Activated naive CD4-positive, alpha-beta T cell treated with anti-CD3 and anti-CD28 coated beads for 36 hours (primary cell): ENCODE results near the gene RNU2-1. TPM values are rescaled to one million over a fixed set of nuclear protein-coding genes. Genes with fewer than 3 reads are reported as not detected.
"Not testable (repeated sequence)": the region's sequence is repeated elsewhere in the genome, so short reads cannot be mapped to it uniquely, and the experiment has no call there.

Source experiments
- CTCF ChIA-PET: fragments of 350-600 bp; sonication (Branson Sonifier 250); formaldehyde crosslinking; loops from one replicate; lab custom pipeline; 2021; ENCODE audit warnings: antibody characterized with exemption; lab: Charles Lee
- DNase-seq: peaks from one replicate; pipeline ENCODE4 v3.0.0-alpha.2; 2020
- H3K27ac Mint-ChIP-seq: one replicate; pipeline ENCODE4 v1.8.0; 2021; ENCODE audit warnings: mild to moderate bottlenecking, mixed read lengths
- H3K27me3 Mint-ChIP-seq: one replicate; pipeline ENCODE4 v1.8.0; 2021; ENCODE audit warnings: low read depth, mixed read lengths
- H3K36me3 Mint-ChIP-seq: one replicate; pipeline ENCODE4 v1.8.0; 2021; ENCODE audit warnings: low read depth, mixed read lengths
- H3K4me1 Mint-ChIP-seq: one replicate; pipeline ENCODE4 v1.8.0; 2021; ENCODE audit warnings: low read depth, mixed read lengths
- H3K4me3 Mint-ChIP-seq: one replicate; pipeline ENCODE4 v1.8.0; 2021; ENCODE audit warnings: mild to moderate bottlenecking, moderate library complexity, mixed read lengths
- H3K9me3 Mint-ChIP-seq: one replicate; pipeline ENCODE4 v1.8.0; 2021; ENCODE audit warnings: mixed read lengths
- intact Hi-C: fragments of 100-400 bp; cut with micrococcal nuclease; formaldehyde crosslinking; loops from one replicate; pipeline ENCODE4 v1.15.1; 2023
- total RNA-seq, 2 experiments: library from RNA; stranded (reverse); gene quantifications; one replicate each; pipeline ENCODE4 v1.2.3, GENCODE V29; 2021

RNU2-1 gene
- total RNA-seq, 2 experiments from 2014 or later, result 6,253 to 7,820 TPM

GRCh38 chr17:43211480-43212402 lies 22.0 kb downstream of the RNU2-1 start, which contains the start of gene TMEM106A:
TSS of gene TMEM106A (plus strand) at chr17:43211875. CDS start at chr17:43213042, 1,167 bp downstream.
- Mint-ChIP-seq H3K9me3 (no peaks in the 10 kb centered on the region), H3K4me1 (peaks cover 26% of the 10 kb centered on the region), H3K27me3 (no peaks in the 10 kb centered on the region), H3K4me3 (peak within 1 kb of the TSS; percentile 94), H3K27ac (peak within 1 kb of the TSS; percentile 90), H3K36me3 (peaks cover 14% of the 10 kb centered on the region)
- CTCF ChIA-PET, result interaction anchor here (0.5 to 1.2 kb wide), 4 partner anchors 12 to 113 kb away, joined by 3 to 7 read pairs (median 4); no protein-coding TSS in a partner anchor
- DNase-seq, result peak; percentile 82
- intact Hi-C loops, result loop anchor here (1.0 to 5.0 kb wide), 4 partner anchors 41 to 214 kb away; partner anchors contain the start of genes BRCA1 and RPL27

GRCh38 chr17:43211123-43211479 lies 22.7 kb downstream of the RNU2-1 start:
- CTCF ChIA-PET, result interaction anchor here (0.5 to 1.0 kb wide), 3 partner anchors 12 to 112 kb away, joined by 3 to 7 read pairs (median 5); no protein-coding TSS in a partner anchor
- Mint-ChIP-seq H3K4me3 (peak overlapping the region; percentile 94), H3K27me3 (no peaks in the 10 kb centered on the region), H3K36me3 (peaks cover 14% of the 10 kb centered on the region), H3K27ac (peak overlapping the region; percentile 90), H3K4me1 (peaks cover 23% of the 10 kb centered on the region), H3K9me3 (no peaks in the 10 kb centered on the region)
- DNase-seq, result no peak
- intact Hi-C loops, result loop anchor here (1.0 to 5.0 kb wide), 4 partner anchors 41 to 214 kb away; partner anchors contain the start of genes BRCA1 and RPL27

GRCh38 chr17:43210576-43210975 lies 23.2 kb downstream of the RNU2-1 start:
- DNase-seq, result no peak
- Mint-ChIP-seq H3K9me3 (no peaks in the 10 kb centered on the region), H3K27me3 (no peaks in the 10 kb centered on the region), H3K4me1 (peaks cover 21% of the 10 kb centered on the region), H3K36me3 (peaks cover 10% of the 10 kb centered on the region), H3K4me3 (peak overlapping the region; percentile 94), H3K27ac (peak overlapping the region; percentile 90)
- intact Hi-C loops, result loop anchor here (5.0 kb wide), 1 partner anchor 213 kb away; the partner anchor contains the start of gene RPL27
- CTCF ChIA-PET, result interaction anchor here (1.0 kb wide), 1 partner anchor 11 kb away, joined by 5 read pairs; no protein-coding TSS in a partner anchor

- H3K9me3 Mint-ChIP-seq, H3K4me1 Mint-ChIP-seq, intact Hi-C loops, CTCF ChIA-PET, DNase-seq, H3K27ac Mint-ChIP-seq, H3K4me3 Mint-ChIP-seq, H3K27me3 Mint-ChIP-seq: not testable (repeated sequence)
- peaks cover 36% of the 10 kb centered on the region for H3K36me3 Mint-ChIP-seq
Observed at GRCh38 chr17:43203013-43203412, 30.8 kb downstream of the RNU2-1 start.

GRCh38 chr17:43200127-43200526 lies 33.6 kb downstream of the RNU2-1 start:
- Mint-ChIP-seq H3K4me1 (peaks cover 9% of the 10 kb centered on the region), H3K4me3 (no peak overlapping the region), H3K27ac (peak overlapping the region; percentile 66), H3K27me3 (no peaks in the 10 kb centered on the region), H3K36me3 (peaks cover 46% of the 10 kb centered on the region), H3K9me3 (no peaks in the 10 kb centered on the region)
- DNase-seq, result peak; percentile 17
- CTCF ChIA-PET, result interaction anchor here (0.8 to 1.3 kb wide), 4 partner anchors 11 to 110 kb away, joined by 3 to 5 read pairs (median 4); no protein-coding TSS in a partner anchor
- intact Hi-C loops, result no loop called here

GRCh38 chr17:43199633-43200032 lies 34.1 kb downstream of the RNU2-1 start:
- intact Hi-C loops, result no loop called here
- H3K4me1 Mint-ChIP-seq, result peaks cover 9% of the 10 kb centered on the region
- H3K36me3 Mint-ChIP-seq, result peaks cover 50% of the 10 kb centered on the region
- no peaks in the 10 kb centered on the region for H3K9me3 Mint-ChIP-seq
- H3K27me3 Mint-ChIP-seq, result no peaks in the 10 kb centered on the region
- no peak overlapping the region for H3K4me3 Mint-ChIP-seq
- H3K27ac Mint-ChIP-seq, result peak overlapping the region; percentile 80
- DNase-seq, result no peak
- CTCF ChIA-PET, result interaction anchor here (0.8 to 1.3 kb wide), 3 partner anchors 11 to 111 kb away, joined by 4 to 5 read pairs (median 5); no protein-coding TSS in a partner anchor

GRCh38 chr17:43193251-43193650 lies 40.5 kb downstream of the RNU2-1 start:
- no peaks in the 10 kb centered on the region for H3K27me3 Mint-ChIP-seq
- no peak overlapping the region for H3K4me3 Mint-ChIP-seq
- H3K4me1 Mint-ChIP-seq, result peaks cover 2% of the 10 kb centered on the region
- H3K27ac Mint-ChIP-seq, result no peak overlapping the region
- H3K9me3 Mint-ChIP-seq, result no peaks in the 10 kb centered on the region
- DNase-seq, result no peak
- H3K36me3 Mint-ChIP-seq, result peaks cover 49% of the 10 kb centered on the region
- intact Hi-C loops, result no loop called here
- CTCF ChIA-PET, result no interaction called here

GRCh38 chr17:43186656-43187055 lies 47.1 kb downstream of the RNU2-1 start:
- H3K27me3 Mint-ChIP-seq, H3K4me1 Mint-ChIP-seq, H3K4me3 Mint-ChIP-seq, intact Hi-C loops, DNase-seq, H3K27ac Mint-ChIP-seq, CTCF ChIA-PET, H3K9me3 Mint-ChIP-seq: not testable (repeated sequence)
- H3K36me3 Mint-ChIP-seq, result peaks cover 20% of the 10 kb centered on the region

GRCh38 chr17:43183921-43184320 lies 49.9 kb downstream of the RNU2-1 start:
- Mint-ChIP-seq H3K9me3 (no peaks in the 10 kb centered on the region), H3K4me3 (no peak overlapping the region), H3K36me3 (peaks cover 10% of the 10 kb centered on the region), H3K27me3 (no peaks in the 10 kb centered on the region), H3K4me1 (peaks cover under 1% of the 10 kb centered on the region), H3K27ac (no peak overlapping the region)
- DNase-seq, result no peak
- intact Hi-C loops, result no loop called here
- CTCF ChIA-PET, result interaction anchor here (0.6 kb wide), 1 partner anchor 52 kb away, joined by 3 read pairs; no protein-coding TSS in a partner anchor

Other genes with a start within 250 kb of the RNU2-1 start
- 1,000 to 10,000 TPM; 1,974 to 2,033 TPM for gene RPL27, start 235.6 kb downstream of the RNU2-1 start, total RNA-seq
- 10 to 100 TPM; 43.9 to 50.5 TPM for gene IFI35, start 227.2 kb downstream of the RNU2-1 start, total RNA-seq
- gene VAT1, start 211.6 kb downstream of the RNU2-1 start, total RNA-seq, result 10 to 100 TPM; 32.6 to 34.7 TPM
- not detected for gene RND2, start 208.7 kb downstream of the RNU2-1 start, total RNA-seq
- gene BRCA1, start 108.6 kb downstream of the RNU2-1 start, total RNA-seq, result 10 to 100 TPM; 77.4 to 80.6 TPM
- gene NBR1, start 62.8 kb downstream of the RNU2-1 start, total RNA-seq, result 10 to 100 TPM; 62.1 to 66.8 TPM
- 1 to 10 TPM; 5.8 to 7.1 TPM for gene TMEM106A, start 22.1 kb downstream of the RNU2-1 start, total RNA-seq
- gene CCDC200, start 5.4 kb downstream of the RNU2-1 start, total RNA-seq, result not detected
- gene ARL4D, start 165.0 kb upstream of the RNU2-1 start, total RNA-seq, result 1 to 10 TPM; 1.7 TPM
- 10 to 100 TPM; 46.2 to 46.3 TPM for gene DHX8, start 250.0 kb upstream of the RNU2-1 start, total RNA-seq